PC-9 (cell line): ENCODE results near the gene TUBE1. TPM values are rescaled to one million over a fixed set of nuclear protein-coding genes. Genes with fewer than 3 reads are reported as not detected.
A peak's percentile ranks its signal among the peaks of the same experiment; 100 is the strongest.

ENCODE experiments used
- BruUV-seq: library from RNA; stranded (reverse); fragments of 400-500 nt; replicated peaks from 2 replicates; lab custom pipeline; 2021; lab: Mats Ljungman, UMichigan
- CTCF ChIA-PET: fragments of 300-600 bp; sonication (Branson Sonifier 250); formaldehyde crosslinking; loops from one replicate; lab custom pipeline; 2022; ENCODE audit warnings: antibody characterized with exemption; lab: Charles Lee
- POLR2A ChIA-PET: fragments of 300-600 bp; sonication (Branson Sonifier 250); formaldehyde crosslinking; loops from one replicate; lab custom pipeline; 2022; ENCODE audit warnings: antibody characterized with exemption; ENCODE audit not compliant: unreplicated experiment; lab: Charles Lee
- DNase-seq, 2 experiments: peaks; one replicate each; pipeline versions ENCODE4 v3.0.0 to v3.0.0-alpha.2; 2015 to 2022; ENCODE audit warnings: mixed read lengths in 1 of 2
- H2AFZ ChIP-seq: fragments of 200-600 bp; sonication (generic); 2 replicates; pipeline ENCODE4 v1.8.1; 2017; ENCODE audit warnings: antibody characterized with exemption
- H3F3A ChIP-seq: fragments of 200-600 bp; sonication (generic); 2 replicates; pipeline ENCODE4 v1.8.1; 2017; ENCODE audit warnings: antibody characterized with exemption, mild to moderate bottlenecking, low read depth; ENCODE audit not compliant: insufficient read depth
- H3K27ac ChIP-seq: fragments of 200-600 bp; sonication (generic); 2 replicates; pipeline ENCODE4 v1.6.1; 2016; ENCODE audit warnings: mixed run types
- H3K27me3 ChIP-seq: fragments of 200-600 bp; sonication (generic); 2 replicates; pipeline ENCODE4 v1.6.1; 2016; ENCODE audit warnings: low read depth, mixed run types; ENCODE audit not compliant: insufficient read depth
- H3K36me3 ChIP-seq: fragments of 200-600 bp; sonication (generic); 2 replicates; pipeline ENCODE4 v1.6.1; 2016; ENCODE audit warnings: low read depth, mixed run types
- H3K4me1 ChIP-seq: fragments of 200-600 bp; sonication (generic); replicated peaks from 2 replicates; pipeline ENCODE4 v1.6.1; 2016; ENCODE audit warnings: mixed run types; ENCODE audit not compliant: insufficient read depth
- H3K4me2 ChIP-seq: fragments of 200-600 bp; sonication (generic); 2 replicates; pipeline ENCODE4 v1.6.1; 2017; ENCODE audit warnings: mixed run types
- H3K4me3 ChIP-seq: fragments of 200-600 bp; sonication (generic); 2 replicates; pipeline ENCODE4 v1.6.1; 2016; ENCODE audit warnings: mixed run types
- H3K79me2 ChIP-seq: fragments of 200-600 bp; sonication (generic); 2 replicates; pipeline ENCODE4 v1.6.1; 2017; ENCODE audit warnings: low read depth, mixed run types
- H3K9me2 ChIP-seq: fragments of 200-600 bp; sonication (generic); 2 replicates; pipeline ENCODE4 v1.8.1; 2017; ENCODE audit warnings: mild to moderate bottlenecking; ENCODE audit not compliant: insufficient read depth
- H3K9me3 ChIP-seq: fragments of 200-600 bp; sonication (generic); 2 replicates; pipeline ENCODE4 v1.8.1; 2016; ENCODE audit warnings: low read depth; ENCODE audit not compliant: insufficient read depth
- H4K20me1 ChIP-seq: fragments of 200-600 bp; sonication (generic); 2 replicates; pipeline ENCODE4 v1.8.1; 2017; ENCODE audit not compliant: insufficient read depth
- EZH2 ChIP-seq: fragments of 200-600 bp; sonication (generic); IDR thresholded peaks from 2 replicates; pipeline ENCODE4 v1.8.0; 2017; ENCODE audit warnings: antibody characterized with exemption, low read depth
- intact Hi-C: fragments of 100-400 bp; cut with micrococcal nuclease; formaldehyde crosslinking; loops from one replicate; pipeline ENCODE4 v1.10.0; 2022; ENCODE audit not compliant: unreplicated experiment
- total RNA-seq: library from RNA; stranded (reverse); gene quantifications from 2 replicates; pipeline ENCODE4 v1.2.3, GENCODE V29; 2021
- TF ChIP-seq, protein P1 (sequence below): fragments of 200-600 bp; sonication (generic); conservative IDR thresholded peaks from 2 replicates; pipeline ENCODE4 v1.6.1; 2017; ENCODE audit warnings: mixed run types, antibody characterized with exemption, mild to moderate bottlenecking, moderate library complexity

The TUBE1 gene
- total RNA-seq, 1 experiment from 2014 or later, result 30.3 TPM

DNA sequence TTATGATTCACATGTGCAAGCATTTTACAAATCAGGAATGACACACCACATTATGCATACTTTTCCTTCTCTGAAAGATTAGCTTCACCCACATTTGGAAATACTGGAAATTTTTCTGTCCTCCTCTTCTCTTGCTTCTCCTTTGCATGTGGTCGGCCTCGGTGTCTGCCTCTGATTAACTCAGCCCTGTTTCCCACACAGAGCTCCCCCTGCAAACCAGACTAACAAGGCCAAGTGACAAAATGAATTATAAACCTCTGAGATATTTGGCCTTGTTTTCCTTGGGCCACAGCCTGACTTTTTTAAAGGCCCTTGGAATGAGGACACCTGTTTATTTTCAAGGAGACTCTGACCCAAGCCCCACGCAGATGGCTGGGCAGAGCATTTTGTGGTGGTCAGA lies 42.4 kb downstream of the TUBE1 start:
- no peaks in the 10 kb centered on the region for H3K9me3 ChIP-seq
- POLR2A ChIA-PET, result no interaction called here
- H3K4me1 ChIP-seq, result 0 out of 2 replicates have a peak, but pooled peaks cover 4% of the 10 kb centered on the region
- no peak overlapping the region for H3K4me3 ChIP-seq
- no peak overlapping the region for H3K27ac ChIP-seq
- CTCF ChIA-PET, result no interaction called here
- intact Hi-C loops, result loop anchor here (10.0 kb wide), 1 partner anchor 560 kb away; the partner anchor contains the start of gene REV3L
- no peaks in the 10 kb centered on the region; the same call in 1 of the 2 replicates for H3F3A ChIP-seq
- H3K27me3 ChIP-seq, result no peaks in the 10 kb centered on the region
- H3K4me2 ChIP-seq, result no peak overlapping the region
- DNase-seq, result peak in 1 of 2 experiments; percentile 50
- H3K79me2 ChIP-seq, result no peaks in the 10 kb centered on the region
- H3K9me2 ChIP-seq, result 0 out of 2 replicates have a peak, but pooled peaks cover 2% of the 10 kb centered on the region
- no TSS peak for BruUV-seq
- H3K36me3 ChIP-seq, result no peaks in the 10 kb centered on the region
- TF ChIP-seq EZH2, result no peak
- TF ChIP-seq, protein P1, sequence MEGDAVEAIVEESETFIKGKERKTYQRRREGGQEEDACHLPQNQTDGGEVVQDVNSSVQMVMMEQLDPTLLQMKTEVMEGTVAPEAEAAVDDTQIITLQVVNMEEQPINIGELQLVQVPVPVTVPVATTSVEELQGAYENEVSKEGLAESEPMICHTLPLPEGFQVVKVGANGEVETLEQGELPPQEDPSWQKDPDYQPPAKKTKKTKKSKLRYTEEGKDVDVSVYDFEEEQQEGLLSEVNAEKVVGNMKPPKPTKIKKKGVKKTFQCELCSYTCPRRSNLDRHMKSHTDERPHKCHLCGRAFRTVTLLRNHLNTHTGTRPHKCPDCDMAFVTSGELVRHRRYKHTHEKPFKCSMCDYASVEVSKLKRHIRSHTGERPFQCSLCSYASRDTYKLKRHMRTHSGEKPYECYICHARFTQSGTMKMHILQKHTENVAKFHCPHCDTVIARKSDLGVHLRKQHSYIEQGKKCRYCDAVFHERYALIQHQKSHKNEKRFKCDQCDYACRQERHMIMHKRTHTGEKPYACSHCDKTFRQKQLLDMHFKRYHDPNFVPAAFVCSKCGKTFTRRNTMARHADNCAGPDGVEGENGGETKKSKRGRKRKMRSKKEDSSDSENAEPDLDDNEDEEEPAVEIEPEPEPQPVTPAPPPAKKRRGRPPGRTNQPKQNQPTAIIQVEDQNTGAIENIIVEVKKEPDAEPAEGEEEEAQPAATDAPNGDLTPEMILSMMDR, result no peak
- no peaks in the 10 kb centered on the region for H4K20me1 ChIP-seq
- H2AFZ ChIP-seq, result no peak overlapping the region

DNA sequence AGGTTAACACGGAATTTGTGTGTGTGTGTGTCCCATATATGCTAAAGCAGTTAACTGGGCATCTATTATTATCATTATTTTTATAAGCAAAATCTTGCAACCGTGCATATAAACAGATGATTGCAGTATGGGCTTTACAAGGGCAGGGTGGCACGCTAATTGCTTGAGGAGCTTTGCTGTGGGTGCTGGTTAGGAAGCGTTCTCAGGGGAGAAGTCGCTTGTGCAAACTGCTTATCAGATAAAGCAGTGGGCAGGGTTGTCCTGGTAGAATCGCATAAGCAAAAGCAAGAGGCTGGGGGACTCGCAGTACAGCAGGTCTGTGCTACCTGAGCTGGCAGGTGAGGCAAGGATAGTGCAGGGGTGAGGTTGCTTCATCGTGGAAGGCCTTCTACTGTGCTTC lies 43.1 kb downstream of the TUBE1 start:
- no peaks in the 10 kb centered on the region for H3K9me3 ChIP-seq
- ChIA-PET POLR2A (no interaction called here), CTCF (interaction anchor here (0.7 to 1.4 kb wide), 3 partner anchors 59 to 368 kb away, joined by 3 to 7 read pairs (median 3); no protein-coding TSS in a partner anchor)
- BruUV-seq, result no TSS peak
- H3K4me1 ChIP-seq, result 0 out of 2 replicates have a peak, but pooled peaks cover 4% of the 10 kb centered on the region
- no peak overlapping the region for H3K4me3 ChIP-seq
- no peak overlapping the region for H3K27ac ChIP-seq
- TF ChIP-seq EZH2, result no peak
- TF ChIP-seq, protein P1, result no peak
- intact Hi-C loops, result loop anchor here (10.0 kb wide), 1 partner anchor 559 kb away; the partner anchor contains the start of gene REV3L
- H3K36me3 ChIP-seq, result no peaks in the 10 kb centered on the region
- no peaks in the 10 kb centered on the region for H3K79me2 ChIP-seq
- H3K27me3 ChIP-seq, result no peaks in the 10 kb centered on the region
- no peaks in the 10 kb centered on the region for H4K20me1 ChIP-seq
- no peak for DNase-seq
- no peak overlapping the region for H3K4me2 ChIP-seq
- no peaks in the 10 kb centered on the region; the same call in 1 of the 2 replicates for H3F3A ChIP-seq
- H2AFZ ChIP-seq, result no peak overlapping the region
- H3K9me2 ChIP-seq, result no peaks in the 10 kb centered on the region

DNA sequence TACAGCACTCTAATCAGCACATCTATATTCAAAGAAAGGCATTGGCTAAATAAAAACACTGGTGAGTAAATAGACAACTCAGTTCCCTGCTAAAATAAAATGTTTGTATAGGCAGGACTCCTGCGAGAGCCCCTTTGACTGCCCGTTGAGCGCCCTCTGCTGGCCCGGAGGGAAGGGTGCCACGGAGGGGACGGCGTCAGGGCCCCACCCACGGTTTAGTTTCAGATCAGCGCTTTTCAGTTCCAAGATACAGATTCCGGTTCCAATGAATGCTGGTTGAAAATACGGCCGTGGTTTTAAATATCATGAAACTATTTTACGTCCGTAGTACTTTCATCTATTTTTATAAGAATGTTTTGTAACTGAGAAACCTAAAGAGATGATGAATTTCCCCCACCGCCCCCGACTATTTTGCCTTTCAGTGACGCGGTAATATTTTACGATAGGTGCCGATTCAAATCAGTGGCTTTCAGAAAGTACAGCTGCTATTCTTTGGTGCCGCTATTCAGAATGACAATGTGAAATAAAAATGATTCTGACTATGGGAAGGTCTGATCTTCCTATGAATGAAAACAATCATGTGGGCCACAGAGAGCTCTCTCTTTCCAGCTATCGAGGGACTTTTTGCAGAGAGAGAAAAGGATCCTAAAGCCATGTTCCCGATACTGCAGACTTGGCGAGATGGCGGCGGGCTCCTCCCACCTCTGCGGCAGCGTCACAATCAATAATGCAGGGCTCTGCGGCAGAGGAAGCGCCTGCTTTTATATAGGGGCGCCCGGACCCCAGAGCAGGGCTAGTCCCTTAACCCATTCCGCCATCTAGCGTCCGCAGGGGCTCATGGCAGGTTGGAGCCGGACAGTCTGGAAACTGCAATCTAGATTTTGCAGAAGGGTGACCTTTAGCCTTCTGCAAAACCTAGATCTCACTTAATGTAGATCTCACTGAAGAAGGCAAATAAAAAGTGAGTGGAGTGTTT lies 44.0 kb downstream of the TUBE1 start:
- H3K79me2 ChIP-seq, result no peaks in the 10 kb centered on the region
- no peaks in the 10 kb centered on the region for H3K9me2 ChIP-seq
- H3K4me1 ChIP-seq, result 0 out of 2 replicates have a peak, but pooled peaks cover 4% of the 10 kb centered on the region
- H3K9me3 ChIP-seq, result no peaks in the 10 kb centered on the region
- no peaks in the 10 kb centered on the region for H4K20me1 ChIP-seq
- POLR2A ChIA-PET, result interaction anchor here (0.7 kb wide), 1 partner anchor 46 kb away, joined by 3 read pairs; no protein-coding TSS in a partner anchor
- no peaks in the 10 kb centered on the region; the same call in 1 of the 2 replicates for H3F3A ChIP-seq
- BruUV-seq, result no TSS peak
- H3K4me2 ChIP-seq, result peak overlapping the region; percentile 76
- TF ChIP-seq, protein P1, result peak; percentile 96
- TF ChIP-seq EZH2, result no peak
- H2AFZ ChIP-seq, result peak overlapping the region; percentile 95
- no peaks in the 10 kb centered on the region for H3K36me3 ChIP-seq
- peak overlapping the region; percentile 64 for H3K4me3 ChIP-seq
- intact Hi-C loops, result loop anchor here (1.0 to 10.0 kb wide), 9 partner anchors 46 to 1032 kb away; partner anchors contain the start of genes FYN and REV3L
- H3K27me3 ChIP-seq, result no peaks in the 10 kb centered on the region
- CTCF ChIA-PET, result interaction anchor here (0.6 to 1.4 kb wide), 20 partner anchors 15 to 1065 kb away, joined by 3 to 15 read pairs (median 4); a partner anchor contains a TSS
- peak overlapping the region; percentile 42 for H3K27ac ChIP-seq
- peak; percentile 77 to 80 for DNase-seq
